Measurements from ENCODE around the gene MUC13.

DNA sequence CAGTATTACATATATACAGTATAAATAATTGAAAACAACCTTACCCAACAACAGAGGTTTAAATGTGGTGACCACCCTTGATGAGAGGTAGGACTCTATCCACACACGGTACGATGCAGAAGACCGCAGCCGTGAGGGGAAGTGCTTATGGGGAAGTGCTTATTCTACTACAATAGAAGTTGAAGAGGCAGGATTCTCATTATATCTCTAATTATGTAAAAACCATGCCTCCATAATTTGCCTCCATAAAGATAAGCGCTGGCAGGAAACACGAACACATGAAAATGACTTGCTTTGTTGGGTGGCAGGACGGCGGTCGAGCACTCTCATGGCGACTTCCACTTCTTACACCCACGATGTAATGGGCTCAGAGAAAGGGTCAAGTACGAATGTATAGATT lies 7.2 kb upstream of the MUC13 start:
- TF ChIP-seq, protein P1, sequence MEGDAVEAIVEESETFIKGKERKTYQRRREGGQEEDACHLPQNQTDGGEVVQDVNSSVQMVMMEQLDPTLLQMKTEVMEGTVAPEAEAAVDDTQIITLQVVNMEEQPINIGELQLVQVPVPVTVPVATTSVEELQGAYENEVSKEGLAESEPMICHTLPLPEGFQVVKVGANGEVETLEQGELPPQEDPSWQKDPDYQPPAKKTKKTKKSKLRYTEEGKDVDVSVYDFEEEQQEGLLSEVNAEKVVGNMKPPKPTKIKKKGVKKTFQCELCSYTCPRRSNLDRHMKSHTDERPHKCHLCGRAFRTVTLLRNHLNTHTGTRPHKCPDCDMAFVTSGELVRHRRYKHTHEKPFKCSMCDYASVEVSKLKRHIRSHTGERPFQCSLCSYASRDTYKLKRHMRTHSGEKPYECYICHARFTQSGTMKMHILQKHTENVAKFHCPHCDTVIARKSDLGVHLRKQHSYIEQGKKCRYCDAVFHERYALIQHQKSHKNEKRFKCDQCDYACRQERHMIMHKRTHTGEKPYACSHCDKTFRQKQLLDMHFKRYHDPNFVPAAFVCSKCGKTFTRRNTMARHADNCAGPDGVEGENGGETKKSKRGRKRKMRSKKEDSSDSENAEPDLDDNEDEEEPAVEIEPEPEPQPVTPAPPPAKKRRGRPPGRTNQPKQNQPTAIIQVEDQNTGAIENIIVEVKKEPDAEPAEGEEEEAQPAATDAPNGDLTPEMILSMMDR (IDR thresholded peaks at IDR 0.05; ENCODE audit: poor library complexity) = no peak
- TF ChIP-seq EZH2 (IDR thresholded peaks at IDR 0.05; ENCODE audit: borderline replicate concordance) (no peak), EZH2phosphoT487 (IDR thresholded peaks at IDR 0.05; ENCODE audit: low read depth, severe bottlenecking, unreplicated experiment) (no peak)

Data from hepatocyte (in vitro differentiated cells).